Right lobe of liver (tissue), 6 donors: Measurements from ENCODE around the gene MMAB. TPM values are rescaled to one million over a fixed set of nuclear protein-coding genes. Genes with fewer than 3 reads are reported as not detected.

Experiments
- ATAC-seq, 4 donors: fragments of 200-7000 bp; cut with Tn5 transposase; one replicate each; pipeline ENCODE4 v1.9.1; 2020; ENCODE audit warnings: mild to moderate bottlenecking in 4 of 4, moderate library complexity in 4 of 4
- DNase-seq, 3 donors: peaks; one replicate each; pipeline ENCODE4 v3.0.0-alpha.2; 2020
- H3K27ac ChIP-seq, 3 donors: fragments of 200-600 bp; one replicate each; pipeline ENCODE4 v1.8.0; 2022
- H3K27me3 ChIP-seq, 2 donors: fragments of 200-600 bp; one replicate each; pipeline ENCODE4 v1.8.0; 2022
- H3K36me3 ChIP-seq, 4 donors: fragments of 200-600 bp; sonication (generic) in 1 of 4; one replicate each; pipeline versions ENCODE4 v1.5.1 to v1.8.0; 2017 to 2022; ENCODE audit warnings: control low read depth in 1 of 4
- H3K4me1 ChIP-seq, 4 donors: fragments of 200-600 bp; sonication (generic) in 1 of 4; one replicate each; pipeline versions ENCODE4 v1.5.1 to v1.8.0; 2017 to 2022; ENCODE audit warnings: control low read depth in 1 of 4
- H3K4me3 ChIP-seq, 3 donors: fragments of 200-600 bp; one replicate each; pipeline ENCODE4 v1.8.0; 2022
- H3K9me3 ChIP-seq, 4 donors: fragments of 200-600 bp; sonication (generic) in 1 of 4; one replicate each; pipeline versions ENCODE4 v1.5.1 to v1.8.0; 2017 to 2022; ENCODE audit warnings: control low read depth in 1 of 4
- CTCF ChIP-seq, 4 donors: fragments of 200-600 bp in 3 of 4; fragments of 450-650 bp in 1 of 4; IDR thresholded peaks; one replicate each; pipeline versions ENCODE4 v1.5.1 to v1.8.0; 2016 to 2022; ENCODE audit warnings: antibody characterized with exemption in 4 of 4, mild to moderate bottlenecking in 2 of 4
- POLR2A ChIP-seq: fragments of 450-650 bp; IDR thresholded peaks from one replicate; pipeline ENCODE4 v1.6.1; 2017; ENCODE audit warnings: antibody characterized with exemption, mild to moderate bottlenecking
- WGBS: methylation state at CpG from one replicate; pipeline ENCODE4 v1.1.6; 2018; ENCODE audit warnings: low coverage, low lambda C conversion rate; ENCODE audit not compliant: insufficient coverage; ENCODE audit errors: missing lambda C conversion rate; 5-methylcytosine and 5-hydroxymethylcytosine counted together
- intact Hi-C, 2 donors: fragments of 100-400 bp; cut with DNase I; formaldehyde crosslinking; loops; one replicate each; pipeline versions ENCODE4 v1.11.2 to v1.14.1; 2022
- total RNA-seq, 6 experiments: library from RNA; depleted of rRNA in 2 of 6; stranded (reverse); fragments of >200 nt in 2 of 6; fragmentation: NEBNext Ultra II Directional in 3 of 6; extraction: Animal tissue kit (Norgen Biotek cat#: 25700) in 3 of 6; gene quantifications; one replicate each; pipeline versions ENCODE4 v1.1.0 to v1.2.4, GENCODE V29; 2016 to 2023
- donor health status: DM: no; HTN: yes; CAD: no.
- donor health status: DM: no; HTN: no; CAD: no.
- donor health status: DM: no; HTN: no; CAD: no.
- donor health status: DM: no; HTN: yes; CAD: no.
- donor health status: DM: no; HTN: yes; CAD: no.

Gene MMAB
- total RNA-seq, 6 experiments from 2014 or later = 42.6 to 99.8 (median 65.2) TPM

- intact Hi-C loops = no loop called here
- no CpG with 5 or more reads among the region's 4 CpGs for WGBS
Observed at GRCh38 chr12:109541413-109541726, 31.9 kb downstream of the MMAB start.

GRCh38 chr12:109540526-109541412, 32.5 kb downstream of the MMAB start:
- TF ChIP-seq POLR2A (no peak), CTCF (IDR thresholded peaks at IDR 0.05) (no peak)
- no peak for ATAC-seq
- 100% methylated on average over 4 of the region's 16 CpGs for WGBS
- intact Hi-C loops = no loop called here
- no peak overlapping the region for H3K4me3 ChIP-seq
- no peak overlapping the region for H3K27ac ChIP-seq
- DNase-seq = no peak
- H3K4me1 ChIP-seq = peaks cover 0 to 3% (median 0%) of the 10 kb centered on the region in 4 donors
- H3K9me3 ChIP-seq = no peaks in the 10 kb centered on the region
- H3K27me3 ChIP-seq = no peaks in the 10 kb centered on the region
- H3K36me3 ChIP-seq = no peaks in the 10 kb centered on the region

More at GRCh38 chr12:109541413-109541726, 31.9 kb downstream of the MMAB start:
- Histone ChIP-seq H3K4me3 (no peak overlapping the region), H3K36me3 (no peaks in the 10 kb centered on the region), H3K27ac (no peak overlapping the region), H3K9me3 (no peaks in the 10 kb centered on the region), H3K4me1 (peaks cover 0 to 3% (median 0%) of the 10 kb centered on the region in 4 donors), H3K27me3 (no peaks in the 10 kb centered on the region)
- TF ChIP-seq POLR2A (no peak), CTCF (IDR thresholded peaks at IDR 0.05) (no peak)
- no peak for DNase-seq
- no peak for ATAC-seq

GRCh38 chr12:109539508-109539907, 33.8 kb downstream of the MMAB start:
- no peak overlapping the region for H3K27ac ChIP-seq

GRCh38 chr12:109538191-109538863, 35.0 kb downstream of the MMAB start:
- Histone ChIP-seq H3K27me3 (no peaks in the 10 kb centered on the region), H3K4me3 (no peak overlapping the region), H3K4me1 (no peaks in the 10 kb centered on the region), H3K27ac (no peak overlapping the region), H3K9me3 (no peaks in the 10 kb centered on the region), H3K36me3 (no peaks in the 10 kb centered on the region)
- intact Hi-C loops = no loop called here
- 62% methylated on average over 6 of the region's 16 CpGs for WGBS
- DNase-seq (peak in 1 of 3 donors; percentile 11), ATAC-seq (no peak)
- TF ChIP-seq POLR2A = no peak
- no peak for TF ChIP-seq CTCF (IDR thresholded peaks at IDR 0.05)

More at GRCh38 chr12:109539508-109539907, 33.8 kb downstream of the MMAB start:
- no peaks in the 10 kb centered on the region for H3K4me1 ChIP-seq
- H3K36me3 ChIP-seq = no peaks in the 10 kb centered on the region
- WGBS = 83% methylated on average over 4 of the region's 9 CpGs
- no peaks in the 10 kb centered on the region for H3K9me3 ChIP-seq
- DNase-seq = no peak
- TF ChIP-seq POLR2A = no peak
- TF ChIP-seq CTCF (IDR thresholded peaks at IDR 0.05) = no peak
- intact Hi-C loops = no loop called here
- H3K27me3 ChIP-seq = no peaks in the 10 kb centered on the region
- no peak overlapping the region for H3K4me3 ChIP-seq
- no peak for ATAC-seq
